ENCODE data around the gene MYL12B.
"Not testable (repeated sequence)": the region's sequence is repeated elsewhere in the genome, so short reads cannot be mapped to it uniquely, and the experiment has no call there.

DNA sequence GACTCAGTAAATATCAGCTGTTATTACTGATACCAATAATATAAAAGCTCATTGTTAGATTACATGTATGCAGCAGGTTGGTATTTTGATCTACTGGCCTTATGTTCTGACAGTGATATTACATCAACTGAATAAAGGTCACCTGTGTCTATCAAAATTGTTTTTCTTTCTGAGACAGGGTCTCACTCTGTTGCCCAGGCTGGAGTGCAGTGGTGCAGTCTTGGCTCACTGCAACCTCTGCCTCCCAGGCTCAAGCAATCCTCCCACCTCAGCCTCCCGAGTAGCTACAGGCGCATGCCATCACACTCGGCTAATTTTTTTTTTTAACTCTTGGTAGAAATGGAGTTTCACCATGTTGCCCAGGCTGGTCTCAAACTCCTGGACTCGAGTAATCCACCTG, 41.1 kb upstream of the MYL12B start:
- TF ChIP-seq, protein P1, sequence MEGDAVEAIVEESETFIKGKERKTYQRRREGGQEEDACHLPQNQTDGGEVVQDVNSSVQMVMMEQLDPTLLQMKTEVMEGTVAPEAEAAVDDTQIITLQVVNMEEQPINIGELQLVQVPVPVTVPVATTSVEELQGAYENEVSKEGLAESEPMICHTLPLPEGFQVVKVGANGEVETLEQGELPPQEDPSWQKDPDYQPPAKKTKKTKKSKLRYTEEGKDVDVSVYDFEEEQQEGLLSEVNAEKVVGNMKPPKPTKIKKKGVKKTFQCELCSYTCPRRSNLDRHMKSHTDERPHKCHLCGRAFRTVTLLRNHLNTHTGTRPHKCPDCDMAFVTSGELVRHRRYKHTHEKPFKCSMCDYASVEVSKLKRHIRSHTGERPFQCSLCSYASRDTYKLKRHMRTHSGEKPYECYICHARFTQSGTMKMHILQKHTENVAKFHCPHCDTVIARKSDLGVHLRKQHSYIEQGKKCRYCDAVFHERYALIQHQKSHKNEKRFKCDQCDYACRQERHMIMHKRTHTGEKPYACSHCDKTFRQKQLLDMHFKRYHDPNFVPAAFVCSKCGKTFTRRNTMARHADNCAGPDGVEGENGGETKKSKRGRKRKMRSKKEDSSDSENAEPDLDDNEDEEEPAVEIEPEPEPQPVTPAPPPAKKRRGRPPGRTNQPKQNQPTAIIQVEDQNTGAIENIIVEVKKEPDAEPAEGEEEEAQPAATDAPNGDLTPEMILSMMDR (IDR thresholded peaks at IDR 0.05), result not testable (repeated sequence)
- TF ChIP-seq POLR2A (IDR thresholded peaks at IDR 0.05), result not testable (repeated sequence)

All from right lobe of liver (tissue), 4 donors.